ENCODE data around the gene MICAL3.
"Not testable (repeated sequence)": the region's sequence is repeated elsewhere in the genome, so short reads cannot be mapped to it uniquely, and the experiment has no call there.

MICAL3 gene

DNA sequence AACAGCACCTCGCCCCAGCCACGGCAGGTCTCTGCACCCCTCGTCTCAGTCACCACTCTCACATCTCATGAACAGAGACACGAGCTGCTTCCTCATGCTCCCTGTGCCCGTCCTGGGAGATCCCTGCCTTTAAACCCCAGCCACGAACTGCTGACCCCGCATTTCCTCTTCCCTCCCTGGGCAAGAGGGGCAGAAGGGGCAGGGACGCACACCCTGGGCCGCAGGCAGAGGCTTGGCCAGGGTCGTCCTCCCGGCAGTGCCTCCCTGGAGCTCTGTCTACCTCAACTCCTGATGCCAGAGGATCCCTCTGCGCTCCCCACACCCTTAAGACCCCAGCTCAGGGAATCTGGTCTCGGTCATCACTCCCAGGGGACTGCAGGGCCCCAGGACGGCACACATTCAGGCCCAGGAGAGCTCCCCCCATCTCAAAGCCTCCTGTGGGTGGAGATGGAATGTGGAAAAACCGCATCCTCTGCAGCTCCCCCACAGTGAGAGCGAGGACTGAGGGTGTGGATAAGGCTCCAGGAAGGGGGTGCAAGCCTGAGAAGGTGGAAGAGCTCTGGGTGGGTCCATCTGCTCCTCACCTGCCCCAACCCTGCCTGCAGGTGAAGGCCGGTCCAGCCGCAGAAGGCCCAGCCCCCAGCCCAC, 251.3 kb downstream of the MICAL3 start:
- no peak overlapping the region for H3K27ac ChIP-seq
- TF ChIP-seq, protein P1, sequence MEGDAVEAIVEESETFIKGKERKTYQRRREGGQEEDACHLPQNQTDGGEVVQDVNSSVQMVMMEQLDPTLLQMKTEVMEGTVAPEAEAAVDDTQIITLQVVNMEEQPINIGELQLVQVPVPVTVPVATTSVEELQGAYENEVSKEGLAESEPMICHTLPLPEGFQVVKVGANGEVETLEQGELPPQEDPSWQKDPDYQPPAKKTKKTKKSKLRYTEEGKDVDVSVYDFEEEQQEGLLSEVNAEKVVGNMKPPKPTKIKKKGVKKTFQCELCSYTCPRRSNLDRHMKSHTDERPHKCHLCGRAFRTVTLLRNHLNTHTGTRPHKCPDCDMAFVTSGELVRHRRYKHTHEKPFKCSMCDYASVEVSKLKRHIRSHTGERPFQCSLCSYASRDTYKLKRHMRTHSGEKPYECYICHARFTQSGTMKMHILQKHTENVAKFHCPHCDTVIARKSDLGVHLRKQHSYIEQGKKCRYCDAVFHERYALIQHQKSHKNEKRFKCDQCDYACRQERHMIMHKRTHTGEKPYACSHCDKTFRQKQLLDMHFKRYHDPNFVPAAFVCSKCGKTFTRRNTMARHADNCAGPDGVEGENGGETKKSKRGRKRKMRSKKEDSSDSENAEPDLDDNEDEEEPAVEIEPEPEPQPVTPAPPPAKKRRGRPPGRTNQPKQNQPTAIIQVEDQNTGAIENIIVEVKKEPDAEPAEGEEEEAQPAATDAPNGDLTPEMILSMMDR (IDR thresholded peaks at IDR 0.05): no peak
- no peak for TF ChIP-seq ZFX (IDR thresholded peaks at IDR 0.05; ENCODE audit: borderline replicate concordance)

DNA sequence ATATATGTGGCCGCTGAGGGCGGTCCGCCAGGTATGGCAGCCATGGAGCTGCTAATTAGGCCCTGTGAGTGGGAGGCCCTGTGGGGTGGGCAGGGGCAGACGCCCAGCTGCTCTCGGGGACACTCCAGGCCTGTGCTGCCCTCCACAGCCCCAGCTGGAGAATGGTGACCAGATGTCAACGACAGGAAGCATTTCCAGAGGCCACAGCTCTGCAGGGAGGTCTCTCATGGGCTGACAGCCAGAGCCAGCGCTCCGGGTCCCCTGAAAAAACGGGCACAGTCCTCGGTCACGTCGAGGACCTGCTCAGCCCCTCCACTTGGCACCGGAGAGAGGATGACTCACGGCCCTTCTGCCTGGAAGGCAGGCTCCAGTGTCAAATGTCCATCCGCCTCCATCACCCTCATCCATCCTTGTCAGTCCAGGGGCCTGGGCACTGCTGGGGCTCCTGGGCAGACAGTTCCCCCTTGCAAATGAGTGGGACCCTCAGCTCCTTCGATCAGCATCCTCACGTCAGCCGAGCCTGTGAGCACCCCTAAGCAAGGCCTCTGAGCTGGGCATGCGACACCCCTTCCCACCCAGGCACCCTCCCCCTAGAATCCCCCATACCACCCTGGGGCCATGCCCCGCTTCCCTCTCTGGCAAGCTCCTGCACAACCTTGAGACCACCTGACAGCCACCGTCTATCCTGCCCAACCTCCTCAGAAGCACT, 252.0 kb downstream of the MICAL3 start:
- TF ChIP-seq, protein P1 (IDR thresholded peaks at IDR 0.05): no peak
- TF ChIP-seq ZFX (IDR thresholded peaks at IDR 0.05; ENCODE audit: borderline replicate concordance): no peak
- H3K27ac ChIP-seq: no peak overlapping the region

DNA sequence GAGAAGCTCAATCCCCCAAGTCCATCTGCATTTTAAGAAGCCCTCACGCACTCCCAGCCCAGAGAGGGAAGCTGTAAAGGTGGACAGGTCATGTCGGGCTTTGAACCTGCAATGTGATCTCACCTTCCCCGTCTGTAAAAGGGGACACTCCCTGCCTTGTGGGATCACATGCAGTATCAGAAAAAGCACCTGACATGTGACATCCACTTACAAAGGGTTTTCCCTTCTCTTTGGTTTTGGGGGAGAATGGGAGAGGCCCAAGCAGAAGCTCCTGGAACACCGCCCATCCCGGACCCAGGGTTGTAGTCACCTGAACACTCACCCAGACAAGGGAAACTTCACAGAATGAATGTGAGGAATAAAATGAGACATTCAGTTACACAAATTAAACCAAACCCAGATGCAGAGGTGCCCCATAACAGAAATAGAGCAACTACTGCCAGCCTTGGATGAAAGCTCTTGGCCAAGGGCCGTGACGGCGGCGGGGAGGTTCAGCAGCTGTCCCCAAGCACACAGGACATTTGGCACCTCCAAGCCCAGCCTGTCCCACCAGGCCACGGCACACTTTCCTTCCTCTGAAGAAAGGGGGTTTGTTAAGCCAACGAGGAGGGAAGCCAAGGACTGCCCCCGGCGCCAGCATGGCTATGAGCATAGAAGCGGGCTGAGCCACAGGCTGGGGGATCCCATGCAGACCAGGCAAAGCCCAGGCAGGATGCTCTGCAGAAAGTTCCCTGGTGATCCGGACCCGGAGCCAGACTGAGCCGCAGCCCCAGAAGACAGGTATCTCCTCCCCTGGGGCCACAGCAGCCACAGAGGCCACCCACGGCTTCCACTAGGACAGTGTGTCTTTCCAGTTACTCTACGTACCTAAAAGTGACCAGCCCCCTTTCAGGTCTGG, 253.9 kb downstream of the MICAL3 start:
- no peak overlapping the region for H3K27ac ChIP-seq
- TF ChIP-seq, protein P1 (IDR thresholded peaks at IDR 0.05): no peak
- TF ChIP-seq ZFX (IDR thresholded peaks at IDR 0.05; ENCODE audit: borderline replicate concordance): no peak

GRCh38 chr22:17769716-17770082, 254.7 kb downstream of the MICAL3 start:
- H3K27ac ChIP-seq: no peak overlapping the region

DNA sequence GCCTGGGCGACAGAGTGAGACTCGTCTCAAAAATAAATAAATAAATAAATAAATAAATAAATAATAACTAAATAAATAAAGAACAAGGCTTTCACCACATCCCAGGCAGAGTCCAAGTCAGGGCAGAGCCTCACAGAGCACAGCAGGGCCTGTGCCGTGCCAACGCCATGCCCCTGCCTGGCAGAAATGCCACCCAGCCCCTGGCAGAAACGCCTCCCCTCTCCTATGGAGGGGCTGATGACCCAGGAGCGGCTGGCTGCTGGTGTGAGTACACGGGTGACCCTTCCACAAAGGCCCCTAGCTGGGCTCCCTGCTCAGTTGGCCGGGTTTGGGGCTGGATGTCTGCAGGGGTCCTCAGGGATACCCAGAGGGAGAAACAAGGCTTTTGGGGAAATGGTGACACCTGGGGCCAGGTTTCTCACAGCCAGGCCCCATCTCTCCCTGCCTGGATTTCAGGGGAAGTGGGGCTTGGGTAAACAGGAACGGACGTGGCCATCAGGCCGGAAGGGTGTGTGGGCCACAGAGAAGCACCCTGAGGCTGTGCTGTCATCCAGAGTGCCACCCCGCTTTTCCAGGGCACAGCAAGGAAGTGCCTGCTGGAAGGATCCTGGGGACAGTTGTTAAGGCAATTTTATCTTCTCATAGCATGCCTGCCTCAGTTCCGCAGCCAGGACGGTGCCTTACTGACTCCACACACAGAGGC, 255.2 kb downstream of the MICAL3 start:
- TF ChIP-seq, protein P1 (IDR thresholded peaks at IDR 0.05): no peak
- TF ChIP-seq ZFX (IDR thresholded peaks at IDR 0.05; ENCODE audit: borderline replicate concordance): no peak
- no peak overlapping the region for H3K27ac ChIP-seq

More at GRCh38 chr22:17769716-17770082, 254.7 kb downstream of the MICAL3 start:
- no peak for TF ChIP-seq ZFX (IDR thresholded peaks at IDR 0.05; ENCODE audit: borderline replicate concordance)
- TF ChIP-seq, protein P1 (IDR thresholded peaks at IDR 0.05): no peak

DNA sequence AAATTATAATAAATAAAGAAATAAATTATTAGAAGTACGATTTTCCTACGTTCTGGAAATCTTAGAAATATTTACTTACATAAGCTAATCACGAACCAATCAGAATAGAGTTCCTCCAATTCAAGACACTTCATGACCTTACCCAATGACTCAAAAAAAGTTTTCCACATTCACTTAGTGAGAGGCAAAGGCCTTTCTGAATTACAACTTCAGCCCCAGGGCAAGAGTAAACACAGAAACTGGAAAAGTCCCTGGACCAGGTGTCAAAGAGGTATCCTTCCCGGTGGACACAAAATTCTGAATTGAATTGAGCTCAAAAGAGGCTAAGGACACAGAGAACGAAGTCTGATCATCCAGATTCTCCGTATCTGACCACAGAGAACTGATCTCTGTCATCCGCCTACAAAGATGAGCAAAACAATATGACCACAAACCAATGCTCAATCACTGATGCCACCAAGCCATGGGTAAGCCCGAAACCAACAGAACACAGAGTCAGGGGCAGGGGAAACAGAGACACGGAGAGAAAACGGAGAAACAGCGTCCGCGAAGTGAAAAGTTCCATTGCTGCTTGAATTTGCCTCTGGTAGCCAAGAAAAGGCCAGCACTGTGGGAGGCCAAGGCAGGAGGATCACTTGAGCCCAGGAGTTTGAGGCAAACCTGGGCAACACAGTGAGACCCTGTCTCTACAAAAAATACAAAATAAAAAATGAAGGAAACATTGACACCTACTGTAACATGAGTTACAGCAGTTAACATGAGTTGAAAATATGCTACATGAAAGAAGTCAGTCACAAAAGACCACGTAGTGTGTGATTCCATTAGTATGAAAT, 256.9 kb downstream of the MICAL3 start:
- no peak overlapping the region for H3K27ac ChIP-seq
- TF ChIP-seq, protein P1 (IDR thresholded peaks at IDR 0.05): no peak
- no peak for TF ChIP-seq ZFX (IDR thresholded peaks at IDR 0.05; ENCODE audit: borderline replicate concordance)

GRCh38 chr22:17764852-17765251, 259.5 kb downstream of the MICAL3 start:
- H3K27ac ChIP-seq: not testable (repeated sequence)
